Activated CD4-positive, alpha-beta T cell treated with anti-CD3 and anti-CD28 coated beads, Interleukin-2, amount 10 ng/mL, durations not matched to agents 7 days and 5 days (primary cell): Measurements from ENCODE around the gene KRT71. TPM values are rescaled to one million over a fixed set of nuclear protein-coding genes. Genes with fewer than 3 reads are reported as not detected.

Source experiments
- CTCF ChIA-PET: fragments of 350-600 bp; sonication (Branson Sonifier 250); formaldehyde crosslinking; loops from one replicate; lab custom pipeline; 2021; ENCODE audit warnings: antibody characterized with exemption; lab: Charles Lee
- POLR2A ChIA-PET: fragments of 350-600 bp; sonication (Branson Sonifier 250); formaldehyde crosslinking; loops from one replicate; lab custom pipeline; 2021; ENCODE audit warnings: antibody characterized with exemption; lab: Charles Lee
- DNase-seq: peaks from one replicate; pipeline ENCODE4 v3.0.0-alpha.2; 2020
- H3K27ac Mint-ChIP-seq: one replicate; pipeline ENCODE4 v1.8.0; 2021; ENCODE audit warnings: mild to moderate bottlenecking, moderate library complexity, mixed read lengths
- H3K27me3 Mint-ChIP-seq: one replicate; pipeline ENCODE4 v1.8.0; 2021; ENCODE audit warnings: mixed read lengths
- H3K36me3 Mint-ChIP-seq: one replicate; pipeline ENCODE4 v1.8.0; 2021; ENCODE audit warnings: low read depth, mixed read lengths
- H3K4me1 Mint-ChIP-seq: one replicate; pipeline ENCODE4 v1.8.0; 2021; ENCODE audit warnings: mixed read lengths
- H3K4me3 Mint-ChIP-seq: one replicate; pipeline ENCODE4 v1.8.0; 2021; ENCODE audit warnings: mild to moderate bottlenecking, moderate library complexity, mixed read lengths
- H3K9me3 Mint-ChIP-seq: one replicate; pipeline ENCODE4 v1.8.0; 2021; ENCODE audit warnings: mixed read lengths
- total RNA-seq, 2 experiments: library from RNA; stranded (reverse); gene quantifications; one replicate each; pipeline ENCODE4 v1.2.3, GENCODE V29; 2021

Gene KRT71
- total RNA-seq, 2 experiments from 2014 or later = not detected

DNA sequence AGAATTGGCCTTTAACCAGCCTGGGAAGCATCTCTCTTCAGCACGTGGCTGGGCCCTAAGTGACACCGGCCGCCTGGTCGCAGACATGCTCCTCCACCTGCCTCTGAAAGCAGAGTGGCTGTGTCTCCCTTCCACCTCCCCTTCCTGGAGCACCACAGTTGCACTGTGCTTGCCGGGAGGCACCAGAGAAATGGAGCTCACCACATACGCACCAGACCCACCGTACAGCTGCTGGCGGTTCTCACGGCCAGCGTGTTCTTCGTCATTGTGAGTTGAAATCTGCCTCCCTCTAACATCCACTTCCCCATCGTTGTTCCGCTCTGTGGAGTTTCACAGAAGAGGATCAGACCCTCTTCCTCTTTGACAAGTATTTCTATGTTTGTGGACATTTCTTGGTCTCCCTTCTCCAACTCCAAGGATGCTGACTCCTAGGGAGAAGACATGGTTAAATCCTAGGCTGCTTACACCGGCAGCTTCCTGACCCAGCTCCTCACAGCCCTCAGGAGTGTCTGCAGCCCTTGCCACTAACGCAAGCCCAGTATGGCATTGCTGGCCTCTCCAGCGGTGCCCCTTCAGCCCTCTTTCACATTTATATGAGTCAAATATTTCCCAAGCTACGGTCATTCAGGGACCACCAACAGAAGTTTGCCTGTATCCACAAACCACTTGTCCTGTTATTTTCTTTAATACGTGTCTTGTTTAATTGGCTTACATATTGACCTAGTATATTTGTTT, 21.2 kb downstream of the KRT71 start:
- POLR2A ChIA-PET = no interaction called here
- H3K27ac Mint-ChIP-seq = no peak overlapping the region
- CTCF ChIA-PET = no interaction called here

DNA sequence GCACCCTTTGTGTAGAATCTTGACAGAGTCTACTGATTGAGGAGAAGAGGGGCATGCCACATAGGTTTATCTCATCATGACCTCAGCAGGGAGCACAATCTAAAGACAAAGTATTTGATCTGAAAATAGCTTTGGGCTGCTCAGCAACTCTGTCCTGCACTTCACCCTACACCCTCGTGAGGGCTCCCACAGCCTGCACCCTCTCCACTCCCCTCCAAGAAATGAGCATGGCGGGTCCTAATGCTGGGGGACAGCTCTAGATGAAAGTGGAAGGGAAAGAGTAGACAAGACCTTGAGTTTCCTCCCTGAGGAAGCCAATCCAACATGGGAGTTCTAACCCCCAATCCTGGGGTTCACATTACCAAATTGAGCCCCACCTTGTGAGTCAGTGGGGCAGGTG, 22.0 kb downstream of the KRT71 start:
- peaks cover 7% of the 10 kb centered on the region for H3K4me1 Mint-ChIP-seq
- H3K9me3 Mint-ChIP-seq = no peaks in the 10 kb centered on the region
- H3K36me3 Mint-ChIP-seq = no peaks in the 10 kb centered on the region
- H3K4me3 Mint-ChIP-seq = no peak overlapping the region
- H3K27ac Mint-ChIP-seq = no peak overlapping the region
- POLR2A ChIA-PET = no interaction called here
- no peak for DNase-seq
- CTCF ChIA-PET = no interaction called here
- no peaks in the 10 kb centered on the region for H3K27me3 Mint-ChIP-seq

More for the DNA sequence above, 21.2 kb downstream of the KRT71 start:
- H3K9me3 Mint-ChIP-seq = no peaks in the 10 kb centered on the region
- no peaks in the 10 kb centered on the region for H3K27me3 Mint-ChIP-seq
- H3K4me1 Mint-ChIP-seq = peaks cover 4% of the 10 kb centered on the region
- H3K4me3 Mint-ChIP-seq = no peak overlapping the region
- no peak for DNase-seq
- no peaks in the 10 kb centered on the region for H3K36me3 Mint-ChIP-seq

DNA sequence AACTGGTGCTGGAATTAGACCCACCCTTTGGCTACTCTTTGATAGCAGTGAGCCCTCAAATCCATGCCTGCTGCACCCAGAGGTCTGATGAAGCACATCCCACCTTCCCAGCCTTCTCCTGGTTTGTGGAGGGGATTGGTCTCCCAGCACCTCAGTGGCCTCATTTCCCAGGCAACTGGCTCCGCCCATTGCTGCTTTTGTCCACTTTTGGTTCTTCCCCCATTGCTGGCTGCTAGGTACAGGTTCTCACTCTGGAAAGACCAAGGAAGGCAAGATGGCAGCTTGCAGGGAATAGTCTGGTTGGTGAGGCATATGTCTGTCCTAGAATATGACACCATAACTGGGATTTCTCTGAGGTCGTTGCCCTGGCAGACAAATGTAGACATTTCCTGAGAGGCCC, 22.6 kb downstream of the KRT71 start:
- DNase-seq = no peak
- Mint-ChIP-seq H3K4me3 (no peak overlapping the region), H3K9me3 (no peaks in the 10 kb centered on the region), H3K27ac (no peak overlapping the region), H3K27me3 (no peaks in the 10 kb centered on the region), H3K4me1 (peaks cover 7% of the 10 kb centered on the region), H3K36me3 (no peaks in the 10 kb centered on the region)
- ChIA-PET CTCF (no interaction called here), POLR2A (no interaction called here)

- ChIA-PET CTCF (no interaction called here), POLR2A (no interaction called here)
- Mint-ChIP-seq H3K9me3 (no peaks in the 10 kb centered on the region), H3K4me1 (peaks cover 7% of the 10 kb centered on the region), H3K4me3 (no peak overlapping the region), H3K36me3 (no peaks in the 10 kb centered on the region), H3K27me3 (no peaks in the 10 kb centered on the region), H3K27ac (no peak overlapping the region)
- DNase-seq = no peak
Observed at GRCh38 chr12:52529846-52530245, 23.1 kb downstream of the KRT71 start.

GRCh38 chr12:52529417-52529816, 23.5 kb downstream of the KRT71 start:
- Mint-ChIP-seq H3K36me3 (no peaks in the 10 kb centered on the region), H3K9me3 (no peaks in the 10 kb centered on the region), H3K4me3 (no peak overlapping the region), H3K27me3 (no peaks in the 10 kb centered on the region), H3K4me1 (peaks cover 7% of the 10 kb centered on the region), H3K27ac (no peak overlapping the region)
- ChIA-PET POLR2A (no interaction called here), CTCF (no interaction called here)
- DNase-seq = no peak

DNA sequence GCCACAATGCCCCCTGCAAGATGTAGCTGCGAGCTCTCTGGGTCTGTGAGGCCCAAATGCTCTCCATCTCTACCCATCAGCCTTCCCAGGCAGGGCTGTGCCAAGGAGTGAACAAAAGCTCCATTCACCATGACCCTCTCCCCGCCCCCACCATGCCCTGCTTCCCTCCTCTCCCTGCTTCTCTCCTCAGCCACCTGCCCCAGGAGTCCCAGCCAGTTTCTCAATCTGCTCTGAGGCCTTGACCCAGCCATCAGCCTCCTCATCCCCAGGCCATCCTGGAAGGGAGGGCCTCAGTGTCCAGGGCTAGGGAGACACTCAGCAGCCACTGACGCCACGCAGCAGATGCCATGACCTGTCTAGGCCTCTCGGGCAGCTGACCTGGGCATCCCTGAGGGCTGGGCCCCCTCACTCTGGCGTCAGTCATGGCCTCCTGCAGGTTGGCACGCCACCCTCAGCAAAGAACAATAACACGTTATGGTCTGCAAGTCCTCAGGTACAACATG, 24.3 kb downstream of the KRT71 start:
- H3K27me3 Mint-ChIP-seq = no peaks in the 10 kb centered on the region
- H3K9me3 Mint-ChIP-seq = no peaks in the 10 kb centered on the region
- H3K36me3 Mint-ChIP-seq = no peaks in the 10 kb centered on the region
- POLR2A ChIA-PET = no interaction called here
- H3K4me3 Mint-ChIP-seq = no peak overlapping the region
- H3K27ac Mint-ChIP-seq = no peak overlapping the region
- H3K4me1 Mint-ChIP-seq = peaks cover 7% of the 10 kb centered on the region
- CTCF ChIA-PET = no interaction called here
- no peak for DNase-seq

DNA sequence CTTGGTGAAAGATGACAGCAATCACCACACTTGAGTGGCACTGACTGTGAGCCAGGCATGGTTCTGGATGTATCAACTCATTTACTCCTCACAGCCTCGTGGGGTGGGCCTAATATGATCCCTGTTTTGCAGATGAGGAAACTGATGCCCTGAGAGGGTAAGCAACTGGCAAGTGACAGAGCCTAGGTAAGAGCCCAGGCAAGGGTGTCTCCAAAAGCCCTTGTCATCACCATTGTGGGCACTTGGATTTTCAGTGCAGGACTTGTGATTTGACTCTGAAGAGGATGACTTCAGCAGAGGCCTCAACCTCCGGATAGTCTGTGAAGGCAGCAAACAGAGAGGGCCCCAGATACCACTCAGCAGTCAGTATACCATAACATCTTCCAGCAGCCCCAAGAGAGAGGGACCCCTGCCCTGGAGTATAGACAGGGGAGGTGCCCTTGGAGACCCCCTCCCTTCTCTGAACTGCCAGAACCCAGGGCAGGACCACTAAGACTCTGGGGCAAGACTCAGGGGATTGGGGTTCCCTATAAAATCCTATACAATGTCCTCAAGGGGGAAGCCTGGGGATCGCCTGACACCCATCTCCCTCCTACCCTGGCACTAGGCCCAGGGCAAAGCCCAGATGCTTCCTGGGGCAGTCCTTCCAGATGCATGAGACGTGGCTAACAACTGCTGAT, 25.7 kb downstream of the KRT71 start:
- no peak for DNase-seq
- H3K27ac Mint-ChIP-seq = no peak overlapping the region
- peaks cover 7% of the 10 kb centered on the region for H3K4me1 Mint-ChIP-seq
- CTCF ChIA-PET = no interaction called here
- H3K9me3 Mint-ChIP-seq = no peaks in the 10 kb centered on the region
- no peak overlapping the region for H3K4me3 Mint-ChIP-seq
- no peaks in the 10 kb centered on the region for H3K27me3 Mint-ChIP-seq
- POLR2A ChIA-PET = no interaction called here
- no peaks in the 10 kb centered on the region for H3K36me3 Mint-ChIP-seq

- Mint-ChIP-seq H3K27me3 (no peaks in the 10 kb centered on the region), H3K27ac (no peak overlapping the region), H3K36me3 (no peaks in the 10 kb centered on the region), H3K4me1 (peaks cover 7% of the 10 kb centered on the region), H3K4me3 (no peak overlapping the region), H3K9me3 (no peaks in the 10 kb centered on the region)
- ChIA-PET POLR2A (no interaction called here), CTCF (no interaction called here)
- DNase-seq = no peak
Observed at GRCh38 chr12:52526511-52526951, 26.4 kb downstream of the KRT71 start.

GRCh38 chr12:52525661-52526499, 27.1 kb downstream of the KRT71 start:
- no peak for DNase-seq
- Mint-ChIP-seq H3K4me1 (peaks cover 7% of the 10 kb centered on the region), H3K9me3 (no peaks in the 10 kb centered on the region), H3K27ac (no peak overlapping the region), H3K36me3 (no peaks in the 10 kb centered on the region), H3K4me3 (no peak overlapping the region), H3K27me3 (no peaks in the 10 kb centered on the region)
- ChIA-PET CTCF (no interaction called here), POLR2A (no interaction called here)

DNA sequence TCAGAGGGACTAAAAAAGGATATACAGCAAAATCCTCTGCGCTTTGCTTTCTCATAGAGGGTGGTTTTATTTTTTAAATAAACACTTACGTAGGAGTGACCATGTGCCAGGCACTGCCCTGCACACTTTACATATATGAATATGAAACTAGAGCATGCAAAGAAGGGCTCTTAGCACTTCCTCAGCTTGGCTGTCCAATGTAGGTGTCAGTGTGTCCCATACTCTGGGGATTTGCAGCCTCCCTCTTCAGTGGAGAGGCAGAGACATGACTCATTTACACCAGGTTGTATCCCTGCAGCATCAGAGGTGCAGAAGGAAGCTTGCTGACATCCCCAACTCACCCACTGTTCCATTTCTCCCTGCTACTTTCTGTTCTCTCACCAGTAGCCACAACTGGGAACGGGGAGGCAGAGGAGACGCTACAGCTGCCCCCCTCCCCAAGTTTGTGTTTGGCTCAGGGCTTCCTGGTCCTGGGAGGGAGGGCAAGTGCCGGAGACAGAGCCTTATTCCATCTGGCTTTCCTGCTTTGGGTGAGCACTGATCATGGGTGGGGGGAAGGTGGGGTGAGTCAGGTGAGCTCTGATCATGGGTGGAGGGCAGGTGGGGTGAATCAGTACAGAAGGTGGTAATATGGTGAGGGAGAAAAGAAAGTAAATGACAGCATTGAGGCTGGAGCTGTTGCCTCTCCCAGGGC, 27.9 kb downstream of the KRT71 start:
- H3K27me3 Mint-ChIP-seq = no peaks in the 10 kb centered on the region
- no peak for DNase-seq
- no peak overlapping the region for H3K27ac Mint-ChIP-seq
- POLR2A ChIA-PET = no interaction called here
- H3K4me3 Mint-ChIP-seq = no peak overlapping the region
- H3K9me3 Mint-ChIP-seq = no peaks in the 10 kb centered on the region
- H3K4me1 Mint-ChIP-seq = peaks cover 7% of the 10 kb centered on the region
- CTCF ChIA-PET = no interaction called here
- H3K36me3 Mint-ChIP-seq = no peaks in the 10 kb centered on the region

GRCh38 chr12:52524241-52524897, 28.6 kb downstream of the KRT71 start:
- POLR2A ChIA-PET = no interaction called here

DNA sequence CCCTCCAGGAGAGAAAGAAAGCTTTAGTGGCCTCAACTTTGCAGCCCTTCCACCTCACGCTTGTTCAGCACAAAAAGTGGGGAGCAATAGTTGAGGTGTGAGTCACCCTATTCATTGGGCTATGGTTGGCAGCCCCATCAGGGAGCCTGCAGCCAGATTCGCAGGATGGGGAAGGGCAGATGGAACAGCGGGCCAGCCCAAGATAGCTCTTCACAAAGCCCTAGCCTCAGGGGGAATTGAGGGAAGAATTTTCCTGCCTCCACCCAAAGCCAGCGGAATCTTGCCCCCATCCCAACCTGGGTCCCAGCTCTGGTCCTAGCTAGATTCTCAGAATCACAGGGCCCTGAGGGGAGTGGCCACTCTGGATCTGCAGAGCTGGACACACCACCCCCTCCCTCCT, 29.1 kb downstream of the KRT71 start:
- CTCF ChIA-PET = no interaction called here
- Mint-ChIP-seq H3K4me3 (no peak overlapping the region), H3K4me1 (peaks cover 7% of the 10 kb centered on the region)

More at GRCh38 chr12:52524241-52524897, 28.6 kb downstream of the KRT71 start:
- H3K27ac Mint-ChIP-seq = no peak overlapping the region
- peaks cover 7% of the 10 kb centered on the region for H3K4me1 Mint-ChIP-seq
- no peak overlapping the region for H3K4me3 Mint-ChIP-seq
- CTCF ChIA-PET = no interaction called here
- no peak for DNase-seq
- H3K36me3 Mint-ChIP-seq = no peaks in the 10 kb centered on the region
- H3K27me3 Mint-ChIP-seq = no peaks in the 10 kb centered on the region
- H3K9me3 Mint-ChIP-seq = no peaks in the 10 kb centered on the region

More for the DNA sequence above, 29.1 kb downstream of the KRT71 start:
- H3K9me3 Mint-ChIP-seq = no peaks in the 10 kb centered on the region
- H3K27ac Mint-ChIP-seq = no peak overlapping the region
- no peaks in the 10 kb centered on the region for H3K36me3 Mint-ChIP-seq
- POLR2A ChIA-PET = no interaction called here
- H3K27me3 Mint-ChIP-seq = no peaks in the 10 kb centered on the region
- DNase-seq = no peak
